K562 (cell line): ENCODE results near the gene DAGLB. TPM values are rescaled to one million over a fixed set of nuclear protein-coding genes. Genes with fewer than 3 reads are reported as not detected.

Experiments used
- CREB5 ChIP-seq: fragments of 250-450 bp; sonication (Bioruptor Pico); IDR thresholded peaks from 2 replicates; pipeline ENCODE4 v1.5.0; 2020; ENCODE audit warnings: mild to moderate bottlenecking
- LEF1 ChIP-seq: fragments of 450-650 bp; IDR thresholded peaks from 2 replicates; pipeline ENCODE4 v1.6.1; 2016; ENCODE audit warnings: mild to moderate bottlenecking
- MEF2A ChIP-seq: IDR thresholded peaks from 2 replicates; pipeline ENCODE4 v1.6.1; 2011; ENCODE audit warnings: low read depth, mild to moderate bottlenecking, low read length, moderate library complexity; ENCODE audit not compliant: control insufficient read depth
- NR4A1 ChIP-seq, 2 experiments: fragments of 250-450 bp in 1 of 2; fragments of 450-650 bp in 1 of 2; sonication (Bioruptor Pico) in 1 of 2; IDR thresholded peaks; 2 replicates each; pipeline versions ENCODE4 v1.4.0 to v1.6.1; 2016 to 2020; ENCODE audit warnings: mild to moderate bottlenecking in 2 of 2, missing compliant biosample characterization in 1 of 2, missing genetic modification characterization in 1 of 2, moderate library complexity in 1 of 2
- SMAD1 ChIP-seq: fragments of 150-350 bp; IDR thresholded peaks from 2 replicates; pipeline ENCODE4 v1.6.1; 2014; ENCODE audit warnings: low read length, low read depth; ENCODE audit not compliant: partially characterized antibody
- YBX1 ChIP-seq: fragments of 450-650 bp; IDR thresholded peaks from 2 replicates; pipeline ENCODE4 v1.7.1; 2016; ENCODE audit warnings: mild to moderate bottlenecking
- ZMIZ1 ChIP-seq, 2 experiments: fragments of 150-350 bp in 1 of 2; IDR thresholded peaks; 2 replicates each; pipeline ENCODE4 v1.6.1; 2012 to 2016; ENCODE audit warnings: low read depth in 2 of 2, low read length in 2 of 2, mild to moderate bottlenecking in 1 of 2, moderate library complexity in 1 of 2
- polyA plus RNA-seq, 8 experiments: library from polyadenylated mRNA; depleted of rRNA in 4 of 8; stranded (reverse) in 5 of 8; unstranded in 3 of 8; fragments of >200 nt; fragmentation: Nextera tagmentation in 2 of 8; fragmentation: Illumina TruSeq in 1 of 8; extraction: Ambion mirVana in 2 of 8; extraction: Trizol in 1 of 8; gene quantifications; 2 replicates each; pipeline versions ENCODE4 v1.2.1 to v1.2.3, GENCODE V29; 2011 to 2014; ENCODE audit warnings: inconsistent platforms in 1 of 8, missing spikeins in 1 of 8
- total RNA-seq, 7 experiments: library from RNA; depleted of rRNA in 6 of 7; stranded (reverse); fragments of >200 nt in 6 of 7; fragmentation: Illumina TruSeq in 2 of 7; extraction: Trizol in 2 of 7; gene quantifications; 2 replicates each; pipeline versions ENCODE4 v1.2.1 to v1.2.3, GENCODE V29; 2011 to 2021; ENCODE audit warnings: low replicate concordance in 1 of 7
- TF ChIP-seq, protein P1 (sequence below): IDR thresholded peaks from 2 replicates; pipeline ENCODE4 v1.6.1; 2011; ENCODE audit warnings: borderline replicate concordance, low read depth, mild to moderate bottlenecking, moderate library complexity, low read length; ENCODE audit not compliant: insufficient read depth, poor library complexity, severe bottlenecking

DAGLB gene
- total and polyA plus RNA-seq, 9 of the 15 experiments (the other 6 are each of a cell fraction or from before 2014, with no cell fraction given): 0.92 to 16.4 (median 9.3) TPM

DNA sequence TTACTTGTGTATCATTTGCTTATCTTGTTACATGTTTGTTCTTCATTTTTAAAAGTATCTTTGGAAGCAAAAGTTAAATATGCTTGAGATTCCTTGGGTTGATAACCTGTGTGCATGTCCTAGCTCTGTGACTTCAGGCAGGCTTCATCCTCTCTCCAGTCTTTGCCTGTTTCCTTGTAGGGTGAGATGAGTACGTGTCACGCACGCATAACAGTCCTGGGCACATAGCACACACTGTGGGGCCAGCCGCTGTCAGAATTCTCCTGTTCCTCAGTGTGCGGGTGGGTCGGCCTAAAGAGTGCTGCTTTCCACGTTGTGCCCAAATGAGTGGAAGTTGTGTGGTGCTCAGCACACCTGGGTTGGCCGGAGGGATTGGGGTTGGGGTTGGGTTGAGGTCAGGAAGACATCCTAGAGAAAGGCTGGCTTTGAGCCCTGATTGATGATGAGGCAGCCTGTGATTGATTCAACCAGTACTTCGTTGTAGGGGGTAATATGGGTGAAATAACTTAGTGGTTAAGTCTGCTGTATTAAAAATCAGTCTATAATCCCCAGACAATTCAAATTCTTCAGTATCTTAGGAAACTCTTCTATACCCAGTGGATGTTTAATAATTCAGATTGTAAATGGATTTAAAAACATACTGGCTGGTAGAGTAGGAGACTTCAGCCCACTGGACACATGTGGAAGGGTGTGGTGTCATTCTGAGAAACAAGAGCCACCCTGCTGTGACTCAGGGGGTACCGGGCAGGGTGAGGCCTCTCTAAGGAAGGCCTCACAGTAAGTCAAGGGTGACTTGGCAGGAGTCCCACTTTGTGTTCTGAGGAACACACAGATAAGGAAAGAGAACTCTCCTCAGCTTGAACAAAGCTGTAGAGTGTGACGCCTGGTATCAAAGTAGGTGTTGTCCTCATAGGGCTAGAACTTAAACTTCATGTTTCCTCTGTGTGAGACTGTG lies 54.8 kb downstream of the DAGLB start (continued):
- TF ChIP-seq, protein P1, sequence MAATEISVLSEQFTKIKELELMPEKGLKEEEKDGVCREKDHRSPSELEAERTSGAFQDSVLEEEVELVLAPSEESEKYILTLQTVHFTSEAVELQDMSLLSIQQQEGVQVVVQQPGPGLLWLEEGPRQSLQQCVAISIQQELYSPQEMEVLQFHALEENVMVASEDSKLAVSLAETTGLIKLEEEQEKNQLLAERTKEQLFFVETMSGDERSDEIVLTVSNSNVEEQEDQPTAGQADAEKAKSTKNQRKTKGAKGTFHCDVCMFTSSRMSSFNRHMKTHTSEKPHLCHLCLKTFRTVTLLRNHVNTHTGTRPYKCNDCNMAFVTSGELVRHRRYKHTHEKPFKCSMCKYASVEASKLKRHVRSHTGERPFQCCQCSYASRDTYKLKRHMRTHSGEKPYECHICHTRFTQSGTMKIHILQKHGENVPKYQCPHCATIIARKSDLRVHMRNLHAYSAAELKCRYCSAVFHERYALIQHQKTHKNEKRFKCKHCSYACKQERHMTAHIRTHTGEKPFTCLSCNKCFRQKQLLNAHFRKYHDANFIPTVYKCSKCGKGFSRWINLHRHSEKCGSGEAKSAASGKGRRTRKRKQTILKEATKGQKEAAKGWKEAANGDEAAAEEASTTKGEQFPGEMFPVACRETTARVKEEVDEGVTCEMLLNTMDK: no peak
- TF ChIP-seq YBX1: no peak
- peak; percentile 17; the same call in 1 of the 2 replicates for TF ChIP-seq MEF2A
- TF ChIP-seq SMAD1: no peak
- peak; percentile 79; the same call in 1 of the 2 replicates for TF ChIP-seq LEF1
- TF ChIP-seq ZMIZ1 (IDR thresholded peaks at IDR 0.05; ENCODE audit: low read depth in 2 of 2, low read length in 2 of 2): no peak
- TF ChIP-seq CREB5: no peak
- TF ChIP-seq NR4A1 (CRISPR knock-in tag; IDR thresholded peaks at IDR 0.05): no peak
- 0 out of 2 replicates have a peak, but pooled peaks have one; percentile 20 for TF ChIP-seq NR4A1 (tag; IDR thresholded peaks at IDR 0.05)
